IMR-90 (cell line): ENCODE data around the gene MSI2. TPM values are rescaled to one million over a fixed set of nuclear protein-coding genes. Genes with fewer than 3 reads are reported as not detected.

Source experiments
- ATAC-seq: fragments of 200-7000 bp; cut with Tn5 transposase; 2 replicates; pipeline ENCODE4 v1.9.1; 2020; ENCODE audit warnings: low read depth, mild to moderate bottlenecking, moderate library complexity
- BruUV-seq: library from RNA; stranded (reverse); fragments of 400-500 nt; replicated peaks from 2 replicates; lab custom pipeline; 2021; lab: Mats Ljungman, UMichigan
- CTCF ChIA-PET: fragments of 300-600 bp; formaldehyde crosslinking; extraction: SDS; loops from one replicate; lab custom pipeline; 2021; ENCODE audit warnings: antibody characterized with exemption; lab: Yijun Ruan, JAX
- POLR2A ChIA-PET: fragments of 300-600 bp; sonication (Branson Sonifier 250); formaldehyde crosslinking; loops from one replicate; lab custom pipeline; 2022; ENCODE audit warnings: antibody characterized with exemption; ENCODE audit not compliant: unreplicated experiment; lab: Charles Lee
- DNase-seq: peaks from one replicate; pipeline ENCODE4 v3.0.0; 2013
- H2AFZ ChIP-seq: replicated peaks from 2 replicates; pipeline ENCODE3; 2013; ENCODE audit warnings: low read length, mild to moderate bottlenecking; ENCODE audit not compliant: poor library complexity
- H2AK5ac ChIP-seq: 2 replicates; pipeline ENCODE4 v1.6.1; 2013; ENCODE audit warnings: low read depth, low read length, inconsistent platforms
- H2AK9ac ChIP-seq: replicated peaks from 2 replicates; pipeline ENCODE3; 2013; ENCODE audit warnings: mild to moderate bottlenecking, low read depth, low read length, moderate library complexity; ENCODE audit not compliant: poor library complexity
- H2BK120ac ChIP-seq: 2 replicates; pipeline ENCODE4 v1.6.1; 2013; ENCODE audit warnings: low read depth, low read length, inconsistent platforms
- H2BK15ac ChIP-seq: 3 replicates; pipeline ENCODE4 v1.6.1; 2013; ENCODE audit warnings: low read depth, low read length, inconsistent platforms
- H2BK20ac ChIP-seq: 2 replicates; pipeline ENCODE4 v1.6.1; 2013; ENCODE audit warnings: low read depth, mild to moderate bottlenecking, inconsistent platforms, low read length, moderate library complexity
- H2BK5ac ChIP-seq: 2 replicates; pipeline ENCODE4 v1.6.1; 2013; ENCODE audit warnings: mild to moderate bottlenecking, low read depth, low read length, inconsistent platforms; ENCODE audit not compliant: poor library complexity, severe bottlenecking
- H3K14ac ChIP-seq: replicated peaks from 2 replicates; pipeline ENCODE4 v1.6.1; 2013; ENCODE audit warnings: low read depth, low read length, inconsistent platforms
- H3K18ac ChIP-seq: 2 replicates; pipeline ENCODE4 v1.6.1; 2013; ENCODE audit warnings: low read depth, low read length, control low read depth
- H3K23ac ChIP-seq: 2 replicates; pipeline ENCODE4 v1.6.1; 2013; ENCODE audit warnings: low read depth, low read length, inconsistent platforms
- H3K27ac ChIP-seq: 2 replicates; pipeline ENCODE4 v1.5.1; 2013; ENCODE audit warnings: mild to moderate bottlenecking, control low read depth, low read length; ENCODE audit not compliant: insufficient read depth
- H3K27me3 ChIP-seq: 2 replicates; pipeline ENCODE4 v1.6.1; 2013; ENCODE audit warnings: low read length; ENCODE audit not compliant: control insufficient read depth, insufficient read depth
- H3K36me3 ChIP-seq: 2 replicates; pipeline ENCODE4 v1.6.1; 2013; ENCODE audit warnings: low read length, mixed read lengths; ENCODE audit not compliant: control insufficient read depth, insufficient read depth
- H3K4ac ChIP-seq: 2 replicates; pipeline ENCODE4 v1.6.1; 2013; ENCODE audit warnings: low read depth, low read length, inconsistent platforms
- H3K4me1 ChIP-seq: 2 replicates; pipeline ENCODE4 v1.6.1; 2013; ENCODE audit warnings: low read length, mixed read lengths; ENCODE audit not compliant: control insufficient read depth, insufficient read depth
- H3K4me2 ChIP-seq: 2 replicates; pipeline ENCODE4 v1.6.1; 2013; ENCODE audit warnings: low read depth, mild to moderate bottlenecking, control low read depth, low read length, moderate library complexity
- H3K4me3 ChIP-seq: 2 replicates; pipeline ENCODE4 v1.5.1; 2013; ENCODE audit warnings: low read depth, mild to moderate bottlenecking, control low read depth, low read length, moderate library complexity; ENCODE audit not compliant: insufficient read depth
- H3K56ac ChIP-seq: 2 replicates; pipeline ENCODE4 v1.6.1; 2013; ENCODE audit warnings: low read length, inconsistent platforms; ENCODE audit not compliant: insufficient read depth; ENCODE audit errors: extremely low read depth
- H3K79me1 ChIP-seq, 2 experiments: 2 replicates each; pipeline ENCODE4 v1.6.1; 2013; ENCODE audit warnings: low read length in 2 of 2, inconsistent platforms in 1 of 2, low read depth in 1 of 2
- H3K9ac ChIP-seq: 2 replicates; pipeline ENCODE4 v1.6.1; 2013; ENCODE audit warnings: low read depth, low read length, control low read depth
- H3K9me1 ChIP-seq: 2 replicates; pipeline ENCODE4 v1.6.1; 2013; ENCODE audit warnings: low read length, inconsistent platforms; ENCODE audit not compliant: insufficient read depth
- H3K9me3 ChIP-seq: 2 replicates; pipeline ENCODE4 v1.6.1; 2013; ENCODE audit warnings: low read length; ENCODE audit not compliant: control insufficient read depth, insufficient read depth
- H4K20me1 ChIP-seq: 2 replicates; pipeline ENCODE4 v1.6.1; 2013; ENCODE audit warnings: low read length, inconsistent platforms; ENCODE audit not compliant: insufficient read depth
- H4K5ac ChIP-seq: 2 replicates; pipeline ENCODE4 v1.6.1; 2013; ENCODE audit warnings: mild to moderate bottlenecking, low read depth, low read length, control low read depth
- H4K8ac ChIP-seq, 2 experiments: 2 replicates each; pipeline ENCODE4 v1.6.1; 2013; ENCODE audit warnings: low read depth in 2 of 2, low read length in 2 of 2, control low read depth in 1 of 2, inconsistent platforms in 1 of 2
- H4K91ac ChIP-seq: 2 replicates; pipeline ENCODE4 v1.6.1; 2013; ENCODE audit warnings: low read depth, low read length, inconsistent platforms; ENCODE audit not compliant: insufficient read depth
- BHLHE40 ChIP-seq: fragments of 150-350 bp; IDR thresholded peaks from 2 replicates; pipeline ENCODE4 v1.6.1; 2016; ENCODE audit warnings: mild to moderate bottlenecking, low read depth, low read length
- CHD1 ChIP-seq: IDR thresholded peaks from 2 replicates; pipeline ENCODE4 v1.6.1; 2012; ENCODE audit warnings: low read depth, low read length, improper control_type of control experiment
- CTCF ChIP-seq: conservative IDR thresholded peaks from 2 replicates; pipeline ENCODE4 v1.5.1; 2012; ENCODE audit warnings: mild to moderate bottlenecking, low read depth, low read length, improper control_type of control experiment
- ELK1 ChIP-seq: fragments of 150-350 bp; IDR thresholded peaks from 2 replicates; pipeline ENCODE4 v1.6.1; 2016; ENCODE audit warnings: low read depth, mild to moderate bottlenecking, low read length, moderate library complexity, borderline replicate concordance
- FOS ChIP-seq: fragments of 150-350 bp; IDR thresholded peaks from 2 replicates; pipeline ENCODE4 v1.6.1; 2016; ENCODE audit warnings: low read depth, low read length
- MAFK ChIP-seq: IDR thresholded peaks from 2 replicates; pipeline ENCODE4 v1.6.1; 2012; ENCODE audit warnings: low read depth, low read length, improper control_type of control experiment
- MAZ ChIP-seq: IDR thresholded peaks from 2 replicates; pipeline ENCODE4 v1.6.1; 2012; ENCODE audit warnings: low read depth, mild to moderate bottlenecking, low read length, improper control_type of control experiment, moderate library complexity, borderline replicate concordance
- MXI1 ChIP-seq: IDR thresholded peaks from 2 replicates; pipeline ENCODE4 v1.6.1; 2012; ENCODE audit warnings: low read depth, mild to moderate bottlenecking, low read length, moderate library complexity, borderline replicate concordance
- NFE2L2 ChIP-seq: fragments of 150-350 bp; IDR thresholded peaks from 2 replicates; pipeline ENCODE4 v1.6.1; 2016; ENCODE audit warnings: low read depth, mild to moderate bottlenecking, low read length
- POLR2A ChIP-seq: IDR thresholded peaks from 2 replicates; pipeline ENCODE4 v1.6.1; 2012; ENCODE audit warnings: mild to moderate bottlenecking, low read depth, low read length
- RFX5 ChIP-seq: IDR thresholded peaks from 2 replicates; pipeline ENCODE4 v1.8.0; 2012; ENCODE audit warnings: low read depth, mild to moderate bottlenecking, low read length, moderate library complexity
- WGBS, 2 experiments: methylation state at CpG; one replicate each; pipeline versions ENCODE4 v1.1.5 to v1.1.7; 2013; ENCODE audit warnings: missing lambda C conversion rate in 2 of 2; ENCODE audit not compliant: insufficient read length in 1 of 2; ENCODE audit errors: extremely low coverage in 2 of 2; 5-methylcytosine and 5-hydroxymethylcytosine counted together
- dilution Hi-C: fragments of 300-500 bp; cut with HindIII; formaldehyde crosslinking; loops from one replicate; pipeline ENCODE4 v1.14.3; 2018; ENCODE audit warnings: low sequenced_read_pairs; ENCODE audit not compliant: unreplicated experiment
- in situ Hi-C: fragments of 300-500 bp; cut with MboI; formaldehyde crosslinking; loops from 3 replicates; pipeline ENCODE4 v1.14.3; 2019; ENCODE audit warnings: low sequenced_read_pairs, inconsistent platforms, mixed read lengths
- intact Hi-C: fragments of 100-400 bp; cut with micrococcal nuclease; formaldehyde crosslinking; loops from 2 replicates; pipeline ENCODE4 v1.10.0; 2022
- polyA plus RNA-seq, 3 experiments: library from polyadenylated mRNA; depleted of rRNA; stranded (reverse); fragments of >200 nt; gene quantifications; 2 replicates each; pipeline ENCODE4 v1.2.3, GENCODE V29; 2012; ENCODE audit warnings: low replicate concordance in 1 of 3
- total RNA-seq: library from RNA; depleted of rRNA; stranded (reverse); fragments of >200 nt; gene quantifications from 2 replicates; pipeline ENCODE4 v1.2.3, GENCODE V29; 2012

Gene MSI2
- total and polyA plus RNA-seq, 2 of the 4 experiments (the other 2 are of a cell fraction), result 13.0 to 16.0 TPM

- intact Hi-C loops, result no loop called here
- H3K4me2 ChIP-seq, result peak overlapping the region; percentile 51; the same call in 1 of the 2 replicates
These were observed 199.0 kb downstream of the MSI2 start for GRCh38 chr17:57455063-57455914.

More at GRCh38 chr17:57455063-57455914, 199.0 kb downstream of the MSI2 start:
- H3K9ac ChIP-seq, result no peak overlapping the region; the same call in 1 of the 2 replicates
- no peaks in the 10 kb centered on the region for H4K20me1 ChIP-seq
- in situ Hi-C loops, result no loop called here
- H4K91ac ChIP-seq, result no peak overlapping the region
- ATAC-seq (peak; percentile 42), DNase-seq (peak; percentile 57)
- H3K27me3 ChIP-seq, result no peaks in the 10 kb centered on the region
- H3K4me3 ChIP-seq, result no peak overlapping the region
- TF ChIP-seq BHLHE40, result no peak
- no peak for TF ChIP-seq ELK1
- TF ChIP-seq CHD1, result no peak
- no peak for TF ChIP-seq MAZ
- no peak for TF ChIP-seq POLR2A
- no peak for TF ChIP-seq CTCF
- no peak for TF ChIP-seq FOS
- no peak for TF ChIP-seq MXI1
- no peak for TF ChIP-seq RFX5
- TF ChIP-seq MAFK, result no peak
- TF ChIP-seq NFE2L2, result no peak
- H3K79me1 ChIP-seq, result peaks cover 0 to 4% of the 10 kb centered on the region in 2 experiments; a peak in 1 of 4 replicates
- peaks cover 9% of the 10 kb centered on the region for H3K4me1 ChIP-seq
- H2BK15ac ChIP-seq, result peak overlapping the region; percentile 19; the same call in 1 of the 3 replicates
- WGBS, 2 experiments, result 64% methylated on average over 7 of the region's 25 CpGs; no CpG with 5 or more reads in 1 of the 2 experiments
- no peaks in the 10 kb centered on the region for H3K36me3 ChIP-seq
- peaks cover 7% of the 10 kb centered on the region; the same call in 1 of the 2 replicates for H3K9me1 ChIP-seq
- ChIA-PET CTCF (interaction anchor here (0.6 kb wide), 1 partner anchor 10 kb away, joined by 3 read pairs; no protein-coding TSS in a partner anchor), POLR2A (no interaction called here)
- peak overlapping the region; percentile 16 for H2AK9ac ChIP-seq
- no peak overlapping the region for H3K27ac ChIP-seq
- H3K4ac ChIP-seq, result peak overlapping the region; percentile 63
- no peak overlapping the region; the same call in 1 of the 2 replicates for H2BK20ac ChIP-seq
- H3K23ac ChIP-seq, result no peak overlapping the region
- dilution Hi-C loops, result no loop called here
- peak overlapping the region; percentile 71 for H4K5ac ChIP-seq
- H2BK120ac ChIP-seq, result peak overlapping the region; percentile 44; the same call in 1 of the 2 replicates
- BruUV-seq, result no TSS peak
- peak overlapping the region; percentile 78 for H3K14ac ChIP-seq
- peak overlapping the region; percentile 28; the same call in 1 of the 2 replicates for H2AK5ac ChIP-seq
- peak overlapping the region; percentile 68 for H2AFZ ChIP-seq
- H3K9me3 ChIP-seq, result no peaks in the 10 kb centered on the region
- peak overlapping the region; percentile 6 to 63; a peak in 3 of 4 replicates for H4K8ac ChIP-seq
- 0 out of 2 replicates have a peak overlapping the region, but pooled peaks have one; percentile 24 for H3K18ac ChIP-seq
- no peak overlapping the region for H2BK5ac ChIP-seq
- H3K56ac ChIP-seq, result no peak overlapping the region
